Neural crest cell (in vitro differentiated cells): Measurements from ENCODE around the gene GNAL. TPM values are rescaled to one million over a fixed set of nuclear protein-coding genes. Genes with fewer than 3 reads are reported as not detected.
"Not testable (repeated sequence)": the region's sequence is repeated elsewhere in the genome, so short reads cannot be mapped to it uniquely, and the experiment has no call there.

Source experiments
- DNase-seq: peaks from one replicate; pipeline ENCODE4 v3.0.0; 2021; ENCODE audit warnings: low read depth, mixed read lengths, low spot score
- H3K27ac Mint-ChIP-seq: one replicate; pipeline ENCODE4 v1.8.0; 2021; ENCODE audit warnings: mild to moderate bottlenecking, mixed read lengths; ENCODE audit not compliant: unreplicated experiment
- H3K27me3 Mint-ChIP-seq: 2 replicates; pipeline ENCODE4 v1.8.0; 2021; ENCODE audit warnings: low read depth, mild to moderate bottlenecking, mixed read lengths
- H3K36me3 Mint-ChIP-seq: 2 replicates; pipeline ENCODE4 v1.8.0; 2021; ENCODE audit warnings: low read depth, mild to moderate bottlenecking, mixed read lengths
- H3K4me1 Mint-ChIP-seq: 2 replicates; pipeline ENCODE4 v1.8.0; 2021; ENCODE audit warnings: mixed read lengths
- H3K4me3 Mint-ChIP-seq: one replicate; pipeline ENCODE4 v1.8.0; 2021; ENCODE audit warnings: mild to moderate bottlenecking, mixed read lengths
- H3K9me3 Mint-ChIP-seq: 2 replicates; pipeline ENCODE4 v1.8.0; 2021; ENCODE audit warnings: mixed read lengths
- total RNA-seq: library from RNA; stranded (reverse); gene quantifications from 2 replicates; pipeline ENCODE4 v1.2.1, GENCODE V29; 2021
- TF ChIP-seq, protein P1 (sequence below): fragments of 200-600 bp; sonication (generic); conservative IDR thresholded peaks from 2 replicates; pipeline ENCODE4 v1.5.0; 2021; ENCODE audit warnings: antibody characterized with exemption, mild to moderate bottlenecking

The GNAL gene
- total RNA-seq, 1 donor from 2014 or later = 20.4 TPM

DNA sequence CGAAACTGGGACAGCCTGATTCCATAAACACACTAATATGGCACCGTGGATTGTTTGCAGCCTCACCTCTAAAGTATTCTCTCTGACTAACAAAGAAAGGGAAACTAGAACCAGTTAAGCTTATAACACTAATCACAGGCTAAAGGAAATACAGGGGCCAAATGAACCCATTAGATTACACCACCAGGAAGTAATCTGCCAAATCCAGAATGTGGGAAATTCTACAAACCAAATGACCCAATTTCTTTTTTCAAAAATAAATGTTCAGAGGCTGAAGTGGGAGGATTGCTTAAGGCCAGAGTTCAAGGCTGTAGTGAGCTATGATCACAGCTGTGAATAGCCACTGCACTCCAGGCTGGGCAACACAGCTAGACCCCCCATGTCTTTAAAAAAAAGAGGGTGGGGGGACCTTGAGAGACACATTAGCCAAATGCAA lies 220.5 kb downstream of the GNAL start:
- Mint-ChIP-seq H3K36me3 (no peaks in the 10 kb centered on the region), H3K9me3 (no peaks in the 10 kb centered on the region), H3K4me1 (peaks cover 20% of the 10 kb centered on the region), H3K4me3 (peak overlapping the region; percentile 92), H3K27ac (no peak overlapping the region), H3K27me3 (no peaks in the 10 kb centered on the region)
- TF ChIP-seq, protein P1, sequence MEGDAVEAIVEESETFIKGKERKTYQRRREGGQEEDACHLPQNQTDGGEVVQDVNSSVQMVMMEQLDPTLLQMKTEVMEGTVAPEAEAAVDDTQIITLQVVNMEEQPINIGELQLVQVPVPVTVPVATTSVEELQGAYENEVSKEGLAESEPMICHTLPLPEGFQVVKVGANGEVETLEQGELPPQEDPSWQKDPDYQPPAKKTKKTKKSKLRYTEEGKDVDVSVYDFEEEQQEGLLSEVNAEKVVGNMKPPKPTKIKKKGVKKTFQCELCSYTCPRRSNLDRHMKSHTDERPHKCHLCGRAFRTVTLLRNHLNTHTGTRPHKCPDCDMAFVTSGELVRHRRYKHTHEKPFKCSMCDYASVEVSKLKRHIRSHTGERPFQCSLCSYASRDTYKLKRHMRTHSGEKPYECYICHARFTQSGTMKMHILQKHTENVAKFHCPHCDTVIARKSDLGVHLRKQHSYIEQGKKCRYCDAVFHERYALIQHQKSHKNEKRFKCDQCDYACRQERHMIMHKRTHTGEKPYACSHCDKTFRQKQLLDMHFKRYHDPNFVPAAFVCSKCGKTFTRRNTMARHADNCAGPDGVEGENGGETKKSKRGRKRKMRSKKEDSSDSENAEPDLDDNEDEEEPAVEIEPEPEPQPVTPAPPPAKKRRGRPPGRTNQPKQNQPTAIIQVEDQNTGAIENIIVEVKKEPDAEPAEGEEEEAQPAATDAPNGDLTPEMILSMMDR = no peak
- no peak for DNase-seq

DNA sequence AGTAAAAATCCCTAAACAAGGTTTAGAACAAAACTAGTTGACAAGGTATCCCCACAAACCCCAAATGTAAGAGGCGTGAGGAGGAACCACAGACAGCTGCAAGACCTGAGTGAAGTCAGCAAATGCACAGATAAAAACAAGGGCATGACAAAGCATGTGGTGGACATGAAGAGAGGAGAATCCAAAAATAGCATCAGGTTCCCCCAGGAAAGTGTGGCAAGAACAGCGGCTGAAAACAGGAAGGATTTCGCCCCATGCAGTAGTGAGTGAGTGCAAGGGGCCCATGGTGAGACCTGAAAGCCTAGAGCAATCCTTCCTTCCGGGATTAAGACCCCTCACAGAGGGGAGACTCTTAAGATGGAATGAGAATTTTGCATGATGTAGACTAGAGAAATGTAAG lies 227.8 kb downstream of the GNAL start:
- H3K9me3 Mint-ChIP-seq = not testable (repeated sequence)

DNA sequence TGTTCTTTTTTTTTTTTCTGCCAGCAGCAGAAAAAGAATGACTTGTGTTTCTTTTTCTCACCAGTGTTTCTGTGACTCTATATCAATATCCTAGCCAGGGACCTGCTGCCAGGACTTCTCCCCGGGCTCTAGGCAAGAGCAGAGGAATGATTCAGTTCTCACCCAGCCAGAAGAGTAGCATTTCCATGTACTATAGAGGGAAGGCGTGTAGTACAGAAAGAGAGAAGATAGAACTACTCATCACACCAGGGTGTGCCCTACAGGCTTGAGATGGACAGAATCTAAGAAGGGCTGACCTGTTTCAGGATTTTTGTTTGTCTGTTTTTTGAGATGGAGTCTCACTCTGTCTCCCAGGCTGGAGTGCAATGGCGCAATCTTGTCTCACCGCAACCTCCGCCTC lies 230.5 kb downstream of the GNAL start:
- DNase-seq, H3K36me3 Mint-ChIP-seq, H3K27ac Mint-ChIP-seq, H3K9me3 Mint-ChIP-seq, H3K4me3 Mint-ChIP-seq, H3K27me3 Mint-ChIP-seq, H3K4me1 Mint-ChIP-seq: not testable (repeated sequence)

More for the DNA sequence above, 227.8 kb downstream of the GNAL start:
- not testable (repeated sequence) for H3K27ac Mint-ChIP-seq, DNase-seq, H3K4me3 Mint-ChIP-seq, H3K4me1 Mint-ChIP-seq, H3K36me3 Mint-ChIP-seq, H3K27me3 Mint-ChIP-seq

DNA sequence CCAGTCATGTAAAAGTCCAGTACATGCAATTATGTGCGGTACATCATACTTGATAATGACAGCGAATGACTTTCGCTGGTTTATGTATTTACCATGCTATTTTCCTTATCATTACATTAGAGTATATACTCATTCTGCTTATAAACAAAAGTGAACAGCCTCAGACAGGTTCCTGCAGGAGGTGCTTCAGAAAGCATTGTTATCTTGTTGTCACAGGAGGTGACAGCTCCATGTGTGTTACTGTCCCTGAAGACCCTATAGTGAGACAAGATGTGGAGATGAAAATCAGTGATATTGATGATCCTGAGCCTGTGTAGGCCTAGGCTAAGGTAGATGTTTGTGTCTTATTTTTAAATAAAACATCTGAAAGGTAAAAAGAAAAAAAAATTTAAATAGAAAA lies 234.4 kb downstream of the GNAL start:
- Mint-ChIP-seq H3K9me3 (no peaks in the 10 kb centered on the region), H3K27me3 (no peaks in the 10 kb centered on the region), H3K27ac (no peak overlapping the region), H3K36me3 (no peaks in the 10 kb centered on the region), H3K4me3 (no peak overlapping the region), H3K4me1 (no peaks in the 10 kb centered on the region)
- DNase-seq = no peak
- TF ChIP-seq, protein P1 = no peak

DNA sequence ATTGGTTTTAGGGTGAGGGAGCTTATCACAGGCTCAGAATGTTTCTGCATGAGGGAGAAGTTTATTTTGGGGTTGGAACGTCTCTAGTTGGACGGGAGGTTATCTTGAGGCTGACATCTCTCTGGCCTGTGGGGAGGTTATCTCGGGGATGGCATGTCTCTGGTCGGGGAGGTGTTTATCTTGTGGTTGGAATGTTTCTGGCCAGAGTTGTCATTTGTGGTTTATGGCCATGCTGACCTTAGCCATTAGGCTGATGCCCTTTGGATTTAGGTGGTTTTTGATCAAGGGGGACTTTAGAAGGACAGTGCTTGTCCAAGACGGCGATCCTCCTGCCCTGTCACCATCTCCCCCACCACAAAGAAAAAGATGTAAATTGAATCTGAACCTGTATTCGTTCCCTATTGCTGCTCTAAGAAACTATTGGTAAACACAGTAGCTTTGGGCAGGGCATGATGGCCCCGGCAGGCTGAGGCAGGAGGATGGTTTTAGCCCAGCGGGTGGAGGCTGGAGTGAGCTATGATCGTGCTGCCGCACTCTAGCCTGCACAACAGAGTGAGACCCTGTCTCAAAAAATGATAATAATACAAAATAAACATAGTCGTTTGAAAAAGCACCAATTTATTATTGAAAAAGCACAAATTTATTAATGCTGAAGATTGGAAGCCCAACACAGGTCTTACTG lies 236.9 kb downstream of the GNAL start:
- DNase-seq = no peak
- Mint-ChIP-seq H3K4me3 (no peak overlapping the region), H3K36me3 (no peaks in the 10 kb centered on the region), H3K9me3 (no peaks in the 10 kb centered on the region), H3K27ac (no peak overlapping the region), H3K27me3 (no peaks in the 10 kb centered on the region), H3K4me1 (no peaks in the 10 kb centered on the region)
- TF ChIP-seq, protein P1 = no peak

DNA sequence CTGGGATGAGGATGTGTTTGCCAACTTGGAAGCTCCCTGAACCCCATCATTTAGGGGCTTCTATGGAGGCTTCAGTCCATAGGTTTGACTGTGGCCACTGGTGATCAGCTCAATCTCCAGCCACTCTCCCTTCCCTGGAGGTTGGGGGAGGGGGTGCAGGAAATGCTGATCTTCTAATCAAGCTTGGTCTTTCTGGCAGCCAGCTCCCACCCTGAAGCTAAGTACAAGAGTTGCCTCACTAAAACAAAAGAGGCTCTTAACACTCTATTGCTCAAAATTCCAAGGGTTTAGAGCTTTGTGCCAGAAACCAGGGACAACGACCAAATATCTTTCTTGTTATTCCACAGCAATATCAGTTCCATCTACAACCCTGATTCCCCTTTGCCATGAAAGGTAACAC lies 238.4 kb downstream of the GNAL start:
- DNase-seq = no peak
- H3K27ac Mint-ChIP-seq = no peak overlapping the region
- no peak overlapping the region for H3K4me3 Mint-ChIP-seq
- H3K9me3 Mint-ChIP-seq = no peaks in the 10 kb centered on the region
- TF ChIP-seq, protein P1 = no peak
- H3K4me1 Mint-ChIP-seq = no peaks in the 10 kb centered on the region
- H3K27me3 Mint-ChIP-seq = no peaks in the 10 kb centered on the region
- no peaks in the 10 kb centered on the region for H3K36me3 Mint-ChIP-seq
